SK-N-SH treated with all-trans-retinoic acid at 6 μM for 48 hours (cell line): ENCODE results near the gene GABBR2.

ENCODE experiments used
- BACH2 ChIP-seq: fragments of 250-450 bp; sonication (Bioruptor Pico); IDR thresholded peaks from 2 replicates; pipeline ENCODE4 v1.9.0; 2021; ENCODE audit warnings: mild to moderate bottlenecking, borderline replicate concordance
- GLIS3 ChIP-seq: fragments of 250-450 bp; sonication (Bioruptor Pico); IDR thresholded peaks from 2 replicates; pipeline ENCODE4 v1.5.0; 2020; ENCODE audit warnings: mild to moderate bottlenecking, moderate library complexity
- ISL1 ChIP-seq: fragments of 250-450 bp; sonication (Bioruptor Pico); IDR thresholded peaks from 2 replicates; pipeline ENCODE4 v2.1.2; 2022; ENCODE audit warnings: mild to moderate bottlenecking, moderate library complexity
- PPARA ChIP-seq: fragments of 250-450 bp; sonication (Bioruptor Pico); IDR thresholded peaks from 2 replicates; pipeline ENCODE4 v1.5.0; 2020; ENCODE audit warnings: mild to moderate bottlenecking, borderline replicate concordance
- TOX ChIP-seq: fragments of 250-450 bp; sonication (Bioruptor Pico); IDR thresholded peaks from 2 replicates; pipeline ENCODE4 v1.8.0; 2021; ENCODE audit warnings: mild to moderate bottlenecking, moderate library complexity, borderline replicate concordance
- ZFP3 ChIP-seq: fragments of 250-450 bp; sonication (Bioruptor Pico); IDR thresholded peaks from 2 replicates; pipeline ENCODE4 v1.5.0; 2020; ENCODE audit warnings: mild to moderate bottlenecking, moderate library complexity
- ZFP30 ChIP-seq: fragments of 450-650 bp; formaldehyde crosslinking; IDR thresholded peaks from 2 replicates; pipeline ENCODE4 v1.5.0; 2022; ENCODE audit warnings: mild to moderate bottlenecking, moderate library complexity
- ZNF565 ChIP-seq: fragments of 450-650 bp; formaldehyde crosslinking; conservative IDR thresholded peaks from 2 replicates; pipeline ENCODE4 v1.5.0; 2020; ENCODE audit warnings: low read depth, mild to moderate bottlenecking, moderate library complexity
- ZNF8 ChIP-seq: fragments of 450-650 bp; formaldehyde crosslinking; IDR thresholded peaks from 2 replicates; pipeline ENCODE4 v1.5.0; 2020; ENCODE audit warnings: mild to moderate bottlenecking, moderate library complexity
- TF ChIP-seq, protein P1 (sequence below): fragments of 250-450 bp; sonication (Bioruptor Pico); IDR thresholded peaks from 2 replicates; pipeline ENCODE4 v1.5.1; 2020; ENCODE audit warnings: low read depth, mild to moderate bottlenecking, moderate library complexity
- TF ChIP-seq, protein P2 (sequence below): fragments of 250-450 bp; sonication (Bioruptor Pico); IDR thresholded peaks from 2 replicates; pipeline ENCODE4 v1.8.0; 2020; ENCODE audit warnings: mild to moderate bottlenecking, moderate library complexity, borderline replicate concordance
- TF ChIP-seq, protein P3 (sequence below): fragments of 250-450 bp; sonication (Bioruptor Pico); IDR thresholded peaks from 2 replicates; pipeline ENCODE4 v1.5.1; 2021; ENCODE audit warnings: mild to moderate bottlenecking, moderate library complexity

DNA sequence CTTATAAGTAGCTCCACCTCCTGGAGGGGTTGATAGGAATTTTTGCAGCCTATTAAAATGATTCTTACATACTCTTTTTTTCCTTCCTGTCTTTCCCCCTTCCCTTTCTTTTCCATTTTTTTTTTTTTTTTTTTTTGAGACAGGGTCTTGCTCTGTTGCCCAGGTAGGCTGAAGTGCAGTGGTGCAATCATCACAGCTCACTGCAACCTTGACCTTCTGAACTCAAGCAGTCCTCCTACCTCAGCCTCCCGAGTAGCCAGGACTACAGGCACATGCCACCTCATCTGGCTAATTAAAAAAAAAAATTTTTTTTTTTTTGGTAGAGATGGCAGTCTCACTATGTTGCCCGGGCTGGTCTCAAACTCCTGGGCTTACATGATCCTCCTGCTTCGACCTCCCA lies 448.9 kb downstream of the GABBR2 start:
- TF ChIP-seq, protein P1, sequence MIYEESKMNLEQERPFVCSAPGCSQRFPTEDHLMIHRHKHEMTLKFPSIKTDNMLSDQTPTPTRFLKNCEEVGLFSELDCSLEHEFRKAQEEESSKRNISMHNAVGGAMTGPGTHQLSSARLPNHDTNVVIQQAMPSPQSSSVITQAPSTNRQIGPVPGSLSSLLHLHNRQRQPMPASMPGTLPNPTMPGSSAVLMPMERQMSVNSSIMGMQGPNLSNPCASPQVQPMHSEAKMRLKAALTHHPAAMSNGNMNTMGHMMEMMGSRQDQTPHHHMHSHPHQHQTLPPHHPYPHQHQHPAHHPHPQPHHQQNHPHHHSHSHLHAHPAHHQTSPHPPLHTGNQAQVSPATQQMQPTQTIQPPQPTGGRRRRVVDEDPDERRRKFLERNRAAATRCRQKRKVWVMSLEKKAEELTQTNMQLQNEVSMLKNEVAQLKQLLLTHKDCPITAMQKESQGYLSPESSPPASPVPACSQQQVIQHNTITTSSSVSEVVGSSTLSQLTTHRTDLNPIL (CRISPR knock-in tag) = no peak
- no peak for TF ChIP-seq ZFP30 (CRISPR knock-in tag)
- no peak for TF ChIP-seq ZNF8 (CRISPR knock-in tag)
- TF ChIP-seq ISL1 (CRISPR knock-in tag) = no peak
- no peak for TF ChIP-seq BACH2 (CRISPR knock-in tag)
- TF ChIP-seq, protein P2, sequence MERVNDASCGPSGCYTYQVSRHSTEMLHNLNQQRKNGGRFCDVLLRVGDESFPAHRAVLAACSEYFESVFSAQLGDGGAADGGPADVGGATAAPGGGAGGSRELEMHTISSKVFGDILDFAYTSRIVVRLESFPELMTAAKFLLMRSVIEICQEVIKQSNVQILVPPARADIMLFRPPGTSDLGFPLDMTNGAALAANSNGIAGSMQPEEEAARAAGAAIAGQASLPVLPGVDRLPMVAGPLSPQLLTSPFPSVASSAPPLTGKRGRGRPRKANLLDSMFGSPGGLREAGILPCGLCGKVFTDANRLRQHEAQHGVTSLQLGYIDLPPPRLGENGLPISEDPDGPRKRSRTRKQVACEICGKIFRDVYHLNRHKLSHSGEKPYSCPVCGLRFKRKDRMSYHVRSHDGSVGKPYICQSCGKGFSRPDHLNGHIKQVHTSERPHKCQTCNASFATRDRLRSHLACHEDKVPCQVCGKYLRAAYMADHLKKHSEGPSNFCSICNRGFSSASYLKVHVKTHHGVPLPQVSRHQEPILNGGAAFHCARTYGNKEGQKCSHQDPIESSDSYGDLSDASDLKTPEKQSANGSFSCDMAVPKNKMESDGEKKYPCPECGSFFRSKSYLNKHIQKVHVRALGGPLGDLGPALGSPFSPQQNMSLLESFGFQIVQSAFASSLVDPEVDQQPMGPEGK (CRISPR knock-in tag) = no peak
- no peak for TF ChIP-seq GLIS3
- no peak for TF ChIP-seq ZFP3 (CRISPR knock-in tag)
- no peak for TF ChIP-seq TOX (CRISPR knock-in tag)
- no peak for TF ChIP-seq ZNF565
- no peak for TF ChIP-seq PPARA (CRISPR knock-in tag)
- TF ChIP-seq, protein P3, sequence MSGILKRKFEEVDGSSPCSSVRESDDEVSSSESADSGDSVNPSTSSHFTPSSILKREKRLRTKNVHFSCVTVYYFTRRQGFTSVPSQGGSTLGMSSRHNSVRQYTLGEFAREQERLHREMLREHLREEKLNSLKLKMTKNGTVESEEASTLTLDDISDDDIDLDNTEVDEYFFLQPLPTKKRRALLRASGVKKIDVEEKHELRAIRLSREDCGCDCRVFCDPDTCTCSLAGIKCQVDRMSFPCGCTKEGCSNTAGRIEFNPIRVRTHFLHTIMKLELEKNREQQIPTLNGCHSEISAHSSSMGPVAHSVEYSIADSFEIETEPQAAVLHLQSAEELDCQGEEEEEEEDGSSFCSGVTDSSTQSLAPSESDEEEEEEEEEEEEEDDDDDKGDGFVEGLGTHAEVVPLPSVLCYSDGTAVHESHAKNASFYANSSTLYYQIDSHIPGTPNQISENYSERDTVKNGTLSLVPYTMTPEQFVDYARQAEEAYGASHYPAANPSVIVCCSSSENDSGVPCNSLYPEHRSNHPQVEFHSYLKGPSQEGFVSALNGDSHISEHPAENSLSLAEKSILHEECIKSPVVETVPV (CRISPR knock-in tag) = no peak
